PC-9 (cell line): Measurements from ENCODE around the gene CA5A.

Source experiments
- CTCF ChIP-seq: fragments of 200-600 bp; sonication (generic); conservative IDR thresholded peaks from 2 replicates; pipeline ENCODE4 v1.6.1; 2017; ENCODE audit warnings: mixed run types, antibody characterized with exemption, mild to moderate bottlenecking, moderate library complexity
- EZH2 ChIP-seq: fragments of 200-600 bp; sonication (generic); IDR thresholded peaks from 2 replicates; pipeline ENCODE4 v1.8.0; 2017; ENCODE audit warnings: antibody characterized with exemption, low read depth

- TF ChIP-seq EZH2, result no peak
- no peak for TF ChIP-seq CTCF
These were observed 57.6 kb downstream of the CA5A start for GRCh38 chr16:87878704-87879103.
